ENCODE results near the gene BSND.

DNA sequence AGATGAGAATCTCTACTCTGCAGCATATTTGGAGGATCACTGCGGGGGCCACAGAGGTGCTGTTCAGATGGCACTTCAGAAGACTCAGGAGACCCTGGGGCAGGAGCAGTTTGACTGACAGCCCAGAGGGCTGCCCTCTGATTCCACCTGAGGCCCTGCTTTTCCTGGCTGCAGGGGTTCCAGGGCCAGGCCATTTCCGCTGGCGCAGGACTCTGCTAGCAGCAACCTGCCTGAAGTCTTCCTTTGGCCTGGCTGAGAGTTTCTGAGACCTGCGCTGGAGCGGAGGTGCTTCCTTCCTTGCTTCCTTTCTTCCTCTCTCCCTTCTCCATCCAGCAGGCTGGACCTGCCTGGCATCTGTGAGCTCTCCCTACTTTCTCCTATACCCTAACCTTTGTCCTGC, 52.4 kb downstream of the BSND start:
- TF ChIP-seq GATA2 (IDR thresholded peaks at IDR 0.05; ENCODE audit: low read depth, low read length) = no peak
- TF ChIP-seq GATA3 (IDR thresholded peaks at IDR 0.05; ENCODE audit: low read depth, low read length) = no peak

Measured in SH-SY5Y (cell line).